Neural cell (in vitro differentiated cells): ENCODE measurements around the gene CNIH1. TPM values are rescaled to one million over a fixed set of nuclear protein-coding genes. Genes with fewer than 3 reads are reported as not detected.

Experiments used
- H2AFZ ChIP-seq: fragments of 200-600, 300-800 bp; sonication (generic), shearing (Covaris generic); 2 replicates; pipeline ENCODE4 v1.6.0; 2014; ENCODE audit warnings: low read depth, mild to moderate bottlenecking, antibody characterized with exemption, low read length, moderate library complexity
- H3F3A ChIP-seq: fragments of 200-600 bp; shearing (Covaris generic); 2 replicates; pipeline ENCODE4 v1.6.1; 2016; ENCODE audit warnings: mild to moderate bottlenecking, moderate library complexity, mixed read lengths, antibody characterized with exemption, low read length; ENCODE audit not compliant: insufficient read depth, poor library complexity, severe bottlenecking
- H3K27ac ChIP-seq: fragments of 200-600, 300-800 bp; sonication (generic), shearing (Covaris generic); 2 replicates; pipeline ENCODE4 v1.5.1; 2014; ENCODE audit warnings: mild to moderate bottlenecking, low read length, moderate library complexity
- H3K27me3 ChIP-seq: fragments of 300-800, 200-600 bp; sonication (generic), shearing (Covaris generic); 2 replicates; pipeline ENCODE4 v1.6.0; 2014; ENCODE audit warnings: mild to moderate bottlenecking, low read depth, low read length, moderate library complexity; ENCODE audit not compliant: insufficient read depth
- H3K36me3 ChIP-seq: fragments of 300-800, 200-600 bp; sonication (generic), shearing (Covaris generic); 2 replicates; pipeline ENCODE4 v1.5.1; 2014; ENCODE audit warnings: mild to moderate bottlenecking, antibody characterized with exemption, low read length, moderate library complexity; ENCODE audit not compliant: insufficient read depth
- H3K4me2 ChIP-seq: fragments of 300-800, 200-600 bp; sonication (generic), shearing (Covaris generic); 2 replicates; pipeline ENCODE4 v1.6.0; 2014; ENCODE audit warnings: mild to moderate bottlenecking, low read length
- H3K4me3 ChIP-seq: fragments of 300-800, 200-600 bp; sonication (generic), shearing (Covaris generic); 2 replicates; pipeline ENCODE4 v1.5.1; 2014; ENCODE audit warnings: mild to moderate bottlenecking, low read length, moderate library complexity
- H3K79me2 ChIP-seq: fragments of 200-600 bp; shearing (Covaris generic); replicated peaks from 2 replicates; pipeline ENCODE4 v1.6.0; 2014; ENCODE audit warnings: mild to moderate bottlenecking, low read length, moderate library complexity; ENCODE audit not compliant: insufficient read depth
- H3K9ac ChIP-seq: fragments of 300-800, 200-600 bp; sonication (generic), shearing (Covaris generic); 2 replicates; pipeline ENCODE4 v1.6.1; 2016; ENCODE audit warnings: mild to moderate bottlenecking, low read length, mixed read lengths
- H3K9me2 ChIP-seq: fragments of 200-600 bp; shearing (Covaris generic); 2 replicates; pipeline ENCODE4 v1.6.1; 2016; ENCODE audit warnings: mild to moderate bottlenecking, low read length, mixed read lengths; ENCODE audit not compliant: insufficient read depth
- H3K9me3 ChIP-seq: fragments of 200-600, 300-800 bp; sonication (generic), shearing (Covaris generic); 2 replicates; pipeline ENCODE4 v1.6.1; 2016; ENCODE audit warnings: mild to moderate bottlenecking, mixed run types, low read length, moderate library complexity, mixed read lengths
- H4K20me1 ChIP-seq: fragments of 200-600 bp; shearing (Covaris generic); 2 replicates; pipeline ENCODE4 v1.6.1; 2016; ENCODE audit warnings: mild to moderate bottlenecking, mixed run types; ENCODE audit not compliant: insufficient read depth
- EP300 ChIP-seq: fragments of 450-650 bp; conservative IDR thresholded peaks from 2 replicates; pipeline ENCODE4 v1.6.1; 2014; ENCODE audit warnings: antibody characterized with exemption, mild to moderate bottlenecking, moderate library complexity; ENCODE audit not compliant: poor library complexity, severe bottlenecking
- EZH2 ChIP-seq: fragments of 200-600, 300-800 bp; shearing (Covaris generic), sonication (generic); IDR thresholded peaks from 2 replicates; pipeline ENCODE4 v1.6.1; 2014; ENCODE audit warnings: antibody characterized with exemption, low read length, borderline replicate concordance, mild to moderate bottlenecking; ENCODE audit not compliant: insufficient read depth, poor library complexity, severe bottlenecking
- MXI1 ChIP-seq: fragments of 450-650 bp; conservative IDR thresholded peaks from 2 replicates; pipeline ENCODE4 v1.6.1; 2014; ENCODE audit warnings: antibody characterized with exemption, mild to moderate bottlenecking; ENCODE audit not compliant: poor library complexity, severe bottlenecking
- RAD21 ChIP-seq: fragments of 450-650 bp; conservative IDR thresholded peaks from 2 replicates; pipeline ENCODE4 v1.6.1; 2014; ENCODE audit warnings: antibody characterized with exemption, mild to moderate bottlenecking, moderate library complexity
- SMC3 ChIP-seq: fragments of 450-650 bp; conservative IDR thresholded peaks from 2 replicates; pipeline ENCODE4 v1.6.1; 2014; ENCODE audit warnings: antibody characterized with exemption, mild to moderate bottlenecking, moderate library complexity; ENCODE audit not compliant: poor library complexity
- TAF1 ChIP-seq: IDR thresholded peaks from 2 replicates; pipeline ENCODE4 v1.6.1; 2012; ENCODE audit warnings: low read depth
- polyA plus RNA-seq: library from polyadenylated mRNA; depleted of rRNA; stranded (reverse); fragments of >200 nt; gene quantifications from 2 replicates; pipeline ENCODE4 v1.2.3, GENCODE V29; 2014
- TF ChIP-seq, protein P1 (sequence below): fragments of 450-650 bp; IDR thresholded peaks from 2 replicates; pipeline ENCODE4 v1.5.1; 2014; ENCODE audit warnings: antibody characterized with exemption, mild to moderate bottlenecking, moderate library complexity; ENCODE audit not compliant: poor library complexity, severe bottlenecking
- TF ChIP-seq, protein P2 (sequence below): IDR thresholded peaks from 2 replicates; pipeline ENCODE4 v1.6.1; 2012; ENCODE audit warnings: borderline replicate concordance

The CNIH1 gene
- polyA plus RNA-seq, 1 donor from 2014 or later, result 125 TPM

DNA sequence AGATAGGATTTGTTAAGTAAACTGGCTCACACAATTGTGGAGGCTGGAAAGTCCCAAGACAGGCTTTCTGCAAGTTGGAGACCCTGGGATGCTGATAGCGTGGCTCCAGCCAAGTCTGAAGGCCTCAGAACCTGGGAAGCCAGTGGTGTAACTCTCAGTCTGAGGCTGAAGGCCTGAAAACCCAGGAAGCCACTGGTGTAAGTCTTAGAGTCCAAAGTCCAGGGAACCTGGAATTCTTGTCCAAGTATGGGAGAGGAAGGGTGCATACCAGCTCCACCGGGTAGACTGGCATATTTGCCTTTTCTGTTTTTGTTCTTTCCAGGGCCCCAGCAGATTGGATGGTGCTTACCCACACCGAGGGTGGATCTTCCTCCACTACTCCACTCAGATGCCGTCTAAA lies 29.5 kb upstream of the CNIH1 start:
- H3K9me2 ChIP-seq, result no peaks in the 10 kb centered on the region
- H3K9me3 ChIP-seq, result no peaks in the 10 kb centered on the region
- H3F3A ChIP-seq, result no peaks in the 10 kb centered on the region
- no peak overlapping the region for H3K9ac ChIP-seq
- no peaks in the 10 kb centered on the region for H4K20me1 ChIP-seq
- no peaks in the 10 kb centered on the region for H3K79me2 ChIP-seq
- no peaks in the 10 kb centered on the region for H3K36me3 ChIP-seq
- no peak overlapping the region for H3K4me3 ChIP-seq
- H2AFZ ChIP-seq, result no peak overlapping the region
- H3K27me3 ChIP-seq, result no peaks in the 10 kb centered on the region
- TF ChIP-seq SMC3 (no peak), MXI1 (no peak), RAD21 (no peak)
- no peak overlapping the region for H3K27ac ChIP-seq
- no peak overlapping the region for H3K4me2 ChIP-seq

DNA sequence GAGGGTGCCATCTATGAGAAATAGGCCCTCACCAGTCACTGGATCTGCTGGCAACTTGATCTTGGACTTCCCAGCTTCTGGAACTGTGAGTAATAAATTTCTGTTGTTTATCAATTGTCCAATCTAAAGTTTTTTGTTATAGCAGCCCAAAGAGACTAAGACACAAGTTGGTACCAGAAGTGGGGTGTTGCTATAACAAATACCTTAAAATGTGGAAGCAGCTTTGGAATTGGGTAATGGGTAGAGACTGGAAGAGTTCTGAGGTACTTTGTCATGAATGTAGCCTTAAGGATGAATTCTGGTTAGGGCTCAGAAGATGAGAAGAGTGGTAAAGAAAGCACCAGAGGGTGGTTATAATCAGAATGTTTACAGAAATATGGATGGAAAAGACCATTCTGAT lies 26.1 kb upstream of the CNIH1 start:
- no peak overlapping the region for H2AFZ ChIP-seq
- no peaks in the 10 kb centered on the region for H4K20me1 ChIP-seq
- no peak overlapping the region for H3K4me3 ChIP-seq
- TF ChIP-seq, protein P1, sequence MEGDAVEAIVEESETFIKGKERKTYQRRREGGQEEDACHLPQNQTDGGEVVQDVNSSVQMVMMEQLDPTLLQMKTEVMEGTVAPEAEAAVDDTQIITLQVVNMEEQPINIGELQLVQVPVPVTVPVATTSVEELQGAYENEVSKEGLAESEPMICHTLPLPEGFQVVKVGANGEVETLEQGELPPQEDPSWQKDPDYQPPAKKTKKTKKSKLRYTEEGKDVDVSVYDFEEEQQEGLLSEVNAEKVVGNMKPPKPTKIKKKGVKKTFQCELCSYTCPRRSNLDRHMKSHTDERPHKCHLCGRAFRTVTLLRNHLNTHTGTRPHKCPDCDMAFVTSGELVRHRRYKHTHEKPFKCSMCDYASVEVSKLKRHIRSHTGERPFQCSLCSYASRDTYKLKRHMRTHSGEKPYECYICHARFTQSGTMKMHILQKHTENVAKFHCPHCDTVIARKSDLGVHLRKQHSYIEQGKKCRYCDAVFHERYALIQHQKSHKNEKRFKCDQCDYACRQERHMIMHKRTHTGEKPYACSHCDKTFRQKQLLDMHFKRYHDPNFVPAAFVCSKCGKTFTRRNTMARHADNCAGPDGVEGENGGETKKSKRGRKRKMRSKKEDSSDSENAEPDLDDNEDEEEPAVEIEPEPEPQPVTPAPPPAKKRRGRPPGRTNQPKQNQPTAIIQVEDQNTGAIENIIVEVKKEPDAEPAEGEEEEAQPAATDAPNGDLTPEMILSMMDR, result no peak
- no peak for TF ChIP-seq TAF1
- TF ChIP-seq SMC3, result no peak
- no peak for TF ChIP-seq RAD21
- TF ChIP-seq EZH2, result no peak
- no peak for TF ChIP-seq MXI1
- no peak for TF ChIP-seq EP300
- TF ChIP-seq, protein P2, sequence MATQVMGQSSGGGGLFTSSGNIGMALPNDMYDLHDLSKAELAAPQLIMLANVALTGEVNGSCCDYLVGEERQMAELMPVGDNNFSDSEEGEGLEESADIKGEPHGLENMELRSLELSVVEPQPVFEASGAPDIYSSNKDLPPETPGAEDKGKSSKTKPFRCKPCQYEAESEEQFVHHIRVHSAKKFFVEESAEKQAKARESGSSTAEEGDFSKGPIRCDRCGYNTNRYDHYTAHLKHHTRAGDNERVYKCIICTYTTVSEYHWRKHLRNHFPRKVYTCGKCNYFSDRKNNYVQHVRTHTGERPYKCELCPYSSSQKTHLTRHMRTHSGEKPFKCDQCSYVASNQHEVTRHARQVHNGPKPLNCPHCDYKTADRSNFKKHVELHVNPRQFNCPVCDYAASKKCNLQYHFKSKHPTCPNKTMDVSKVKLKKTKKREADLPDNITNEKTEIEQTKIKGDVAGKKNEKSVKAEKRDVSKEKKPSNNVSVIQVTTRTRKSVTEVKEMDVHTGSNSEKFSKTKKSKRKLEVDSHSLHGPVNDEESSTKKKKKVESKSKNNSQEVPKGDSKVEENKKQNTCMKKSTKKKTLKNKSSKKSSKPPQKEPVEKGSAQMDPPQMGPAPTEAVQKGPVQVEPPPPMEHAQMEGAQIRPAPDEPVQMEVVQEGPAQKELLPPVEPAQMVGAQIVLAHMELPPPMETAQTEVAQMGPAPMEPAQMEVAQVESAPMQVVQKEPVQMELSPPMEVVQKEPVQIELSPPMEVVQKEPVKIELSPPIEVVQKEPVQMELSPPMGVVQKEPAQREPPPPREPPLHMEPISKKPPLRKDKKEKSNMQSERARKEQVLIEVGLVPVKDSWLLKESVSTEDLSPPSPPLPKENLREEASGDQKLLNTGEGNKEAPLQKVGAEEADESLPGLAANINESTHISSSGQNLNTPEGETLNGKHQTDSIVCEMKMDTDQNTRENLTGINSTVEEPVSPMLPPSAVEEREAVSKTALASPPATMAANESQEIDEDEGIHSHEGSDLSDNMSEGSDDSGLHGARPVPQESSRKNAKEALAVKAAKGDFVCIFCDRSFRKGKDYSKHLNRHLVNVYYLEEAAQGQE, result no peak
- no peaks in the 10 kb centered on the region for H3F3A ChIP-seq
- H3K36me3 ChIP-seq, result no peaks in the 10 kb centered on the region
- no peaks in the 10 kb centered on the region for H3K9me3 ChIP-seq
- H3K4me2 ChIP-seq, result no peak overlapping the region
- no peaks in the 10 kb centered on the region for H3K79me2 ChIP-seq
- no peaks in the 10 kb centered on the region for H3K9me2 ChIP-seq
- H3K27me3 ChIP-seq, result no peaks in the 10 kb centered on the region
- H3K27ac ChIP-seq, result no peak overlapping the region
- H3K9ac ChIP-seq, result no peak overlapping the region

DNA sequence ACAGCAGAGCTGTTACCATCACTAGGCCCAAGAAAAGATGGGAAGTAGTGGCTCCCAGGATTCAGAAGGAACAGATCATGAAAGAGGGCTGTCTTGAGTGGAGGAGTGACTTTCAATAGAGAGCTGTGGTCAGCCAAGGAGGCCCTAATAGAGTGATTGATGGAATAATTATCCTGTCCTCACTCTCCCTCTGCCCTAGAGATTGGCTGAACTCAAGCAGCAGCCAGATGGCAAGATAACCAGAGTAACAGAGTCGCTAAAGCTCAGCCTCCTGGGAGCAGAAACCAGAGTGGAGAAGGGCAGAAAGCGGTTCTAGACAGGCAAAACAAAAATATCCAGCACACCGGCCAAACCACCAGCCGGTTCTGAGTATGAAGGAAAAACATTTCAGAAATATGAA lies 24.5 kb upstream of the CNIH1 start:
- no peaks in the 10 kb centered on the region for H3F3A ChIP-seq
- no peak overlapping the region for H3K4me3 ChIP-seq
- H3K27me3 ChIP-seq, result no peaks in the 10 kb centered on the region
- no peaks in the 10 kb centered on the region for H4K20me1 ChIP-seq
- no peak overlapping the region for H3K27ac ChIP-seq
- no peaks in the 10 kb centered on the region for H3K9me3 ChIP-seq
- H3K9ac ChIP-seq, result no peak overlapping the region
- no peak overlapping the region for H3K4me2 ChIP-seq
- H3K79me2 ChIP-seq, result no peaks in the 10 kb centered on the region
- no peaks in the 10 kb centered on the region for H3K9me2 ChIP-seq
- H2AFZ ChIP-seq, result no peak overlapping the region
- TF ChIP-seq, protein P1, result no peak
- TF ChIP-seq TAF1, result no peak
- no peaks in the 10 kb centered on the region for H3K36me3 ChIP-seq
